Activated CD4-positive, alpha-beta T cell treated with anti-CD3 and anti-CD28 coated beads, Interleukin-2, Interleukin-6, amounts not matched to agents 100 ng/mL and 50 ng/mL, durations not matched to agents 16 hours and 8 hours (primary cell): ENCODE measurements around the gene CNOT2.

ENCODE experiments used
- DNase-seq: peaks from one replicate; pipeline ENCODE4 v3.0.0-alpha.2; 2020

Gene CNOT2, protein sequence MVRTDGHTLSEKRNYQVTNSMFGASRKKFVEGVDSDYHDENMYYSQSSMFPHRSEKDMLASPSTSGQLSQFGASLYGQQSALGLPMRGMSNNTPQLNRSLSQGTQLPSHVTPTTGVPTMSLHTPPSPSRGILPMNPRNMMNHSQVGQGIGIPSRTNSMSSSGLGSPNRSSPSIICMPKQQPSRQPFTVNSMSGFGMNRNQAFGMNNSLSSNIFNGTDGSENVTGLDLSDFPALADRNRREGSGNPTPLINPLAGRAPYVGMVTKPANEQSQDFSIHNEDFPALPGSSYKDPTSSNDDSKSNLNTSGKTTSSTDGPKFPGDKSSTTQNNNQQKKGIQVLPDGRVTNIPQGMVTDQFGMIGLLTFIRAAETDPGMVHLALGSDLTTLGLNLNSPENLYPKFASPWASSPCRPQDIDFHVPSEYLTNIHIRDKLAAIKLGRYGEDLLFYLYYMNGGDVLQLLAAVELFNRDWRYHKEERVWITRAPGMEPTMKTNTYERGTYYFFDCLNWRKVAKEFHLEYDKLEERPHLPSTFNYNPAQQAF

DNA sequence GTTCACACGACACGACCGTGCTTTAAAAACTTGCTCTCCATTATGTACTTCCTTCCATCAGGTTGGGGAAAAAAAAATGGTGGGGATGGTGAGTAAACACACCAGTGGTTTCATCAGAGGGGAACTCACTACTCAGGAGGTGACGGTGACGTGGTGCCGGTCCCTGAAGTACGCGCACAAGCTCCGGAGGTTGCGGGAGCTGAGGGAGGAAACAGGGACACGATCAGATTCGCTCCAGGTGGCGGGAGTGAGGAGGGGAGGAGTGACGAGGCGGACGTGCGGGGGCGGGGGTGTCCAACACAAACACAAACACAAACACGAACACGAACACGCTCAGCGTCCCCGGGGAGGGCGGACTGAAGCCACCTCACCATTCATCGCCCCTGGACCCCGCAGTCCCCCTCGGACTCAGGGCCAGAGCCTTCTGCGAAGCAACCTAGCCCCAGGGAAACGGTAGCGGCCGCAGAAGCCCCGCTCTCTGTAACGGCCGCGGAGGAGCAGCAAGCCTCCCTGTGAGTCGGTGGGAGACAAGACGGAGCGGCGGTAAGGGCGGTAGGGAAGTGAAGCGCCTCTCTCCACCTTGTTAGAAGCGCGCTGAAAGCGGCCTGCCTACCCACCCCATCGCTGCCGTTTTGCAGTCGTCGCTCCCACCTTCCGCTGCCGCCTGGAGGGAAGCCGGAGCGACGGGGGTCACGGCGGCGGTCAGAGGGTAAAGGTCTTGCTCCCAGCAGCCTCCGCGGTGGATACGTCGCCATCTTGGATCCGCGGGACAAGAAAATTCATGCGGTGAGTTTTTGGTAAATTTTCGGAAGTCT is at the start of gene CNOT2:
TSS of gene CNOT2 (plus strand) at position 739 of the 815 bp plus-strand sequence. CDS start 34,794 bp downstream, outside the sequence.
- peak; percentile 89 for DNase-seq

DNA sequence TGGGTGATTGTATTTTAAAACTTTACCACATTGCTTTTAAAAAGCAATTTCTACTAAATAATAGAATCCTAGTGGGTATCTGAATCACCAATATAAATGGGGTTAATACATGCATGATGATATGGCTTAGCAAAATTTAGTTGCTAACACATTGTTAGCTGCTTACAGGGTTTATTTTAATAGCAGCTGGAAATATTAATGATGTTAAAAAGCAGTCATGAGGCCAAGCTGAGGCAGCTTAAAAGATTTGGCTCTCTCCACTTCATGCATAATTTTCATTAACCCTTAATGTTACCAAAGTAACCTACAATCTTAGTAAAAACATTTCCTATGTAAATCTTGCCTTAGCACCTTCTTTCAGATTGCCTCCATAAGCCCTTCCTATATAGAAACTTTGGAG is 49.2 kb upstream of the CNOT2 start:
- DNase-seq: no peak

DNA sequence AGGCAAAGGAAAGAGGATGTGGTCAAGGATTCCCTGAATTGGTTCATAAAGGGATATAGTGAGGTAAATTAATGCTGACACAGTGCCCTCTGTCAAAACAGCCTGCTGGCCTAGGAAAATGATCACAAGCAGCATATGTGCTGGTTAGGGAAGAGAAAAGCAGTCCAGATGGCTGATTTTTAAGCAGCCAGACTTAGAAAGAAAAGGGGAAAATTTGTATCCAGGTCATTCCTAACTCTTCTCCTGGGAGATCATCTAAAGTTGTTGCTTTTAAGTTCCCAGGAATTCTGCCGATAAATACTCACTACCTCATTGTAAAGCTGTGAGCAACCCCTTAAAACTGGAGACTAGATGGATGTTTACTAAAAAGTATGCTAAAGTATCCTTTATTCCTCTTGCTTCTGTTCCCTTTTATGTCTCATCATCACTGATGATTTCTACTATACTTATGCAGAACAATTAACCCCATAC is 46.4 kb upstream of the CNOT2 start:
- no peak for DNase-seq

DNA sequence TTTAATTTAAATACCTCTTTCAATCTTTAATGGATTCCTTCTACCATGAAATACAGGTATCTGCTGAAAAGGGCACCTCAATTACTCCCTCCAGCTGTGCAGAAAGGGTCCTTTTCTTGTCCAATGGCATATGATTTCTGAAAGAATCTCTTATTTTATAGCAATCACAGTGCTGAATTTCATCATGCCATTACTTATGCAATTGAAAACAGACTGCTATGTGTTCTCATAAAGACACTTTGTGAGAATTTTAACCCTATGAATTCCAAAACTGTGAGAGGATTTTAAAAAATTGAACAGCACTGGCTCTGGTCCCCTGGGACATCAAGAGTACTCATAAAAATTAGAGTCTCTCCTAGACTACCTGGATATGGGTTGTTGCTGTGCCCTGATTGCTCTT is 45.9 kb upstream of the CNOT2 start:
- DNase-seq: no peak

DNA sequence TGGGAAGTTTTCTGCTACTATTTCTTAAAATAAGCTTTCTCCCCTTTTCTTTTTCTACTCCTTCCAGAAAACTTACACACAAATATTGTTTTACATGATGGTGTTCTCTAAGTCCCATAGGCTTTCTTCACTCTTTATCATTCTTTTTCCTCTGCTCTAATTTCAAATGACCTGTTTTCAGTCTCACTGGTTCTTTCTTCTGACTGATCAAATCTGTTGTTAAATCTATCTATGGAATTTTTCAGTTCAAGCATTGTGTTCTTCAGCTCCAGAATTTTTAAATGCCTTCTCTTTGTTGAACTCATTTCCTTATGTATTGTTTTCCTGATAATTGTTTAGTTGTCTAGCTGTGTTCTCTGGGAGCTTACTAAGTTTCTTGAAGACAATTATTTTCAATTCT is 29.5 kb upstream of the CNOT2 start:
- no peak for DNase-seq

DNA sequence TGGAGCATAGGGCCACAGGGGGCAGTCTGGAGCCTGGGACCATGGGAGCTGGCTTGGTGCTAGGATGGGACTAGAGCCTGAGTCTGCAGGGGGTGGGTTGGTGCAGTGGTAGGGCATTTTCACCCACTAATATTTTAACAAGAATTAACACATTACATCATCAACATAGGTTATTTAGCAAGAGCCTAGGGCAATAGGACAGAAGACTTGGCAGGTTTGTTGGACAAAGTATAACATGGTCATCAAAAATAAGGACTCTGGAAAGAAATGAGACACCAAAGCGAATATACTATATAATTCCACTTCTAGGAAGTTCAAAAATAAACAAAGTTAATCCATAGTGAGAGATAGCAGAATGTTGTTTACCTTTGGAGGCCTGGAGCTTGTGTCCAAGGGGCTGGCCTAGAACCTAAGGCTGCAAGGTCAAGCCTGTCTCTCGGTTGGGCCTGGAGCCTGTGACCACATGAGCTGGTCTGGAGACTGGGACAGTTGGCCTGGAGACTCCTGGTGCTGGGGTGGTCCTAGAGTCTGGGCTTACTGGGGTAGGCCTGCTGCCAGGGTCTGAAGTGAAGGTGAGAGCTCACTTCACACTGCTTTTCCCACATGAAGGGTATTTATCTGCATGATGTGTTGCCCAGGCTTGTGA is 28.1 kb upstream of the CNOT2 start:
- DNase-seq: no peak

DNA sequence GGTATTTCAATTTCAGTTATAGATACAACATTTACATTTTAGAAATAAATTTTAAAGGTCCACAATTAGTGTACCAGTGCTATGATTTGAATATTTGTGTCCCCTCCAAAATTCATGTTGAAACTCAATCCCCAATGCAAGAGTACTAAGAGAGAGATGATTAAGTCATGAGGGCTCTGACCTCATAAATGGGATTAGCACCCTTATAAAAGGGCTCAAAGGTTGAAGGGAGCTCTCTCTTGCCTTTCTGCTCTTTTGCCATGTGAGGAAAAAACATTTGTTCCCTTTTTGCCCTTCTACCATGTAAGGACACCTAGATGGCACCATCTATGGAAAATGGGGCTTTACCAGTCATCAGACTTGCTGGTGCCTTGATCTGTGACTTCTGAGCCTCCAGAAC is 25.8 kb upstream of the CNOT2 start:
- DNase-seq: no peak

DNA sequence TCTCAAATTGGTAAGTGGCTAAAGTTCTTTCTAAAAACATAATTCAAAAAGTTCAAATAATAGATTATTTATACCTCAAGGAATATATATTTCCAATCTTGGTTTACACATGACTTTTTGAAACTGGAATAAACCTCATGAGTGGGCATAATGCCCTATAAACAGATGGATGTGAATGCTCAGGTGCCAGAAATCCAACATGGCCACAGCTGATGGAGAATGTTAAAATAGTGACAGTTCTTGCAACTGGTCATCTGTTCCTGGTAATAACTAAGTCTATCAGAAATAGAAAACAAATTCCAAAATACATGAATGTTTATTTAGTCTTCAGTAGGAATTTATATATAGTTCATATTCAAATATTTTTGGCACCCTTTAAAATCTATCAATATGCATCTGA is 21.6 kb upstream of the CNOT2 start:
- DNase-seq: no peak

DNA sequence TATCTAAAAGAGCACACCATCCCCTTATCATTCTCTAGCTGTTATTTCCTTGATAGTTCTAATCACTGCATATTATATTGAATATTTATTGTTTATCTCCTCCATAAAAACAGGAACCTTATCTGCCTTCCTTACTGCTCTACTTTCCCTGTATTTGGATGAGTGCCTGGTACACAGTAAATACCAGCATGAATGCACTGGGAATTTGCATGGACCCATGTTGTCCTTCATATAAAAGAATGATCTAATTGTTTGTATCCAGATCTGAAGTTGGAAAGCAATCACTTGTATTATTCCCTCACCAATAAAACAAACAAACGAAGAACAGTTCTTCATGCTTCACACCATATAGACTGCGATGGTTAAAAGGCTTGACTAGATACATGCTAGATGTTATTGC is 15.3 kb upstream of the CNOT2 start:
- DNase-seq: no peak

DNA sequence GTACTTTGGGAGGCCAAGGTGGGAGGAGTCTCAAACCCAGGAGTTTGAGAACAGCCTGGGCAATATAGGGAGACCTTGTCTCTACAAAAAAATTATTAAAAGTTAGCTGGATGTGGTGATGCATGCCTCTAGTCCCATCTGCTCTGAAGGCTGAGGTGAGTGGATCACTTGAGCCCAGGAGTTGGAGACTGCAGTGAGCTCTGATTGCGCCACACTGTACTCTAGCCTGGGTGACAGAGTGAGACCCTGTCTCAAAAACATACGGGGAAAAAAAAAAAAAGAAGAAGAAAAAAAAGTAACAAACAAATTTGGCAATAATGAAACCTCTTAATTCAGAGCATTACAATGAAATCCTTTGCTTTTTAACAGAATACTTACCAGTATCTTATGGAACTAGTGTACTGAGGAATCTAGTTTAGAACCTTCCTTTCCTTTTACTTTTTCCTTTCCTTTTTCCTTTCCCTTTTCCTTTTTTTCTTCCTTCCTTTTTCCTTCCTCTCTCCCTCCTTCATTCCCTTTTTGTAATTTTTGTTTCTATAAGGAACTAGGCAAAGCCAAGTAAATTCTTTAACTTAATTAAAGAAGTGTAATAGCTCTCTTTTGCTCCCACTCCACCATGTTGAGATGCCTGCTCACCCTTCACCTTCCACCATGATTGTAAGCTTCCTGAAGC is 12.2 kb upstream of the CNOT2 start:
- DNase-seq: no peak

DNA sequence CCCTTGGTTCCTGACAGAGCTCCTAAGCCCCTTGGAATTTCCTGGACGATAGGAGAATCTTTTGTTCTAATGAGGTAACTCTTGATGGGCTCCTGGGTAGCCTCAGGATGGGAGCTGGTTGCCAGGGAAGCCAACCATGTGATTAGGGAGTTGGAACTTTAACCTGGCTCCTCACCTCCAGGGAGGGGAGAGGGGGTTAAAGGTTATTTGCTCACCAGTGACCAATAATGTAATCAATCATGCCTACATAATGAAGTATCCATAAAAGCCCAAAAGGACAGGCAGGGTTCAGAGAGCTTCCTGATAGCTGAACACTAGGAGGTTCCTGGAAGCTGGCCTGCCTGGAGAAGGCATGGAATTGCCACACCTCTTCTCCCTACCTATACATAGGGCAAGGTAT is 6.2 kb upstream of the CNOT2 start:
- DNase-seq: no peak

DNA sequence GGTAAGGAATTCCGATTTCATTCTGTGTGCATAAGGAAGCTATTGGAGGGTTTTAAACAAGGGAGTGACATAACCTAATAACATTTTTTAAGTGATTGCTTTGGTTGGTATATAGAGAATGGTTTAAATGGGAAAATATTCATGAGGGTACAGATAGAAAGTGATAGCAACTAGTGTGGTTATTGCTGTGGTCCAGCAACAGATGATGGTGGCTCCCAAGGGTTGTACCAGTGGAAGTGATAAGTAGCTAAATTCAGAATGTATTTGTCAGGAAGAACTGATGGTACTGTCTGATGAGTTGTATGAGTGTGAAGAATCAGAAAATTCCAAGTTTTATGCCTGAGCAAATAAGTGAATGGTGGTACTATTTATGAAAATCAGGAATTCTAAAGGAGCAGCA is 2.6 kb upstream of the CNOT2 start:
- peak; percentile 9 for DNase-seq

DNA sequence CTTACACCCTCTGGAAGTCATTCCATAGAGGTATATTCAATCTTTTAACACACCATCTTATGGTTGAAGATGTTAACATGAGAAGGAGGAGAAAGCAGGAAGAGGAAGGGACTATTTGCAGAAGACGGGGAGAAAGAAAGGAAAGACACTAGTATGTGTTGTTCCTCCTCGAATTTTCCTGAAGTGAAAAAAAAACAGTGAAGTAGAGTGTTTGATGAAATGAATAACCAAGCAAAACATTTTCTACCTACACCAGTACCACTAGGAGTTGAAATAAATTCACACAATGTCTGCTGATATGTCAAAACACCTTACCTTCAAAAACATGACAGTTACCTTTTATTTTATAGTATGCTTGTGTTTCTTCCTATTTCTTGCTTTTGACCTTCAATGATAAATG is 1.4 kb upstream of the CNOT2 start:
- no peak for DNase-seq

DNA sequence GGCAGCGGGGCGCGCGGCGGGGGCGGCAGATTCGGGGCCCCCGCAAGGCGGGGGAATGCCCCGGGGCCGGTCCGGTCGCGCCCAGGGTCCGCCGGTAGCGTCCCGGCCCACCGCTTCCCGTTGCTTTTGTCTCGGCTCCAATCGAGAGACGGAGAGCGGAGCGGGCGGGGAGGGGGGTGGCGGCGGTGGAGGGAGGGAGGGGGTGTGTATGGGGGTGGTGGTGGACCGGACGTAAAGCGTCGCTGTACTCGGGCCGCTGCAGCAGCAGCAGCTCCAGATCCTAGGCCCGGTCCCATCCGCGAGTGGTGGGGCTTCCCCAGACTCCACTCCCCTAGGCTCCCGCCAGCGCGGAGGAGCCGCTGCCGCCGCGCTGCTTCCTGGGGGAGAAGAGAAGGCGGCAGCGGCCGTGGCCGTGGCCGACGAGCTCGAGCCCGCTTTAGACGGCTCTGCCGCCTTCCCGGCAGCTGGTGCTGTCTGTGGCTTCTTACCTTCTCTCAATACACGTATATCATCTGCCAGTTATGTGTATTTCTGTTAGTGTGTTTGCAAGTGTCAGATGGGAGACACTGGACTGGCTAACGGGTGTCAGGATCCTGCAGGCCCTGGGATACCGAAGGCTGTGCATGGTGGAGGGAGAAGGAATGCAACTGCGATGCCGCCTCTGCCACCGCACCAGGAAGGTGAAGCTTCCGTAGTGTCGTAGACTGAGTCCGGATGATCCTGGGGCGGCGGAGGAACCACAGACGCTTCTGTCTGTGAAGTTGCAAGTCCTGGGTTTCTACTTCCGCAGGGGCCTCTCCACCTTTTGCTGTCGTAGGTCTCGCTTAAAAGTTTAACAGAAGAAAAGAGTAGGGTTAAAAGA is 508 bp downstream of the CNOT2 start:
- DNase-seq: peak; percentile 66

DNA sequence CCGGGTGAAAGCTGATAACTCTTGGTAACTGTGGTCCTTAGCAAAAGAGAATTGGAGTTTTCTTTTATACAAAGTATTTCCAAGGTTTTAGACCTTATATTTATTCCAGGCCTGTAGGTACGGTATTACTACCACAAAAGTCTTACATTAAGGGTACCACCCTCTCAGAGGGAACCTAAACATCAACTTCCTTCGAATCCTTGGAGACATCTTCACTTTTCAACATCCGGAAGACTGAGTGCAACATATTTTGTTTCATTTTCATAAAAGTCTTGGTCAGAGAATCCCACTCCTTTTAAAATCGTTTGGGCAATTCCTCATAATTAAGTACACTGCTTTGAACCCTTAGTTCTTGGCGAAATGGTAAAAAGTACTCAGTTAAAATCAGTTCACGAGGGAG is 1.2 kb downstream of the CNOT2 start:
- DNase-seq: no peak

DNA sequence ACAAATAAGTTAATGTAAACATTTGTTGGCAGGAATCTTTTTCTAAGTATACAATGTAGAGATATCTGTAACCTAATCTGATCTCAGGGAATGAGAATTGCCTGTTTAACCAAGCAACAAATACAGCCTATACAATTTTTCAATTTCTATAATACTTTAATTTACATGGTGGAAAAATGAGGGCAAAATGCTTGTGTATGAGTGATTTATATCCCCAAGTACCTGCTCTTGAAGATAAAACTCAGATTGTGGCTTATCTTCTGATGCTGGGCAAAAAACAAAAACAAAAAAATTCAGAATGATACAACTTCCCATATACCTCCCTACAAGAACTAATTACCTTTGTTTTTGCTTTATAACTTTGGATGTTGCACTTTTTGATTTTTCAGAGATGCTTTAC is 2.2 kb downstream of the CNOT2 start:
- no peak for DNase-seq

DNA sequence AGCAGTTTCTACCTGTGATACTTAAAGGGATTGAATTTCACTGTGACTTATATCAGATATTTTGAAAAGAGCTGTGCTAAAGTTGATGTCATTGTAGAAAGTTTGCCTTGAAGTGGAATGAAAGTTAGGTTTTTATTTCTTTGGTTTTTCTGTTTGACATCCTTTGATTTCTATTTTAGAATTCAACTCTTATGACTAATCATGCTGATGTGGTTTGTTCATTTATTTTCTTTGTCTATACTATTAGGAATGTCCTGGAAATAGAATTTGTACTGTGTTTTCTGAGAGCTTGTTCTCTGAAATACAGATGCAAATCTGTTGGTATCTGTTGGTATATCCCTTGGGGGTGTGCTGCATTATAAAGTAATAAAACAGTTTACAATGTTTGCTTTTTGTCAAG is 3.3 kb downstream of the CNOT2 start:
- DNase-seq: no peak

DNA sequence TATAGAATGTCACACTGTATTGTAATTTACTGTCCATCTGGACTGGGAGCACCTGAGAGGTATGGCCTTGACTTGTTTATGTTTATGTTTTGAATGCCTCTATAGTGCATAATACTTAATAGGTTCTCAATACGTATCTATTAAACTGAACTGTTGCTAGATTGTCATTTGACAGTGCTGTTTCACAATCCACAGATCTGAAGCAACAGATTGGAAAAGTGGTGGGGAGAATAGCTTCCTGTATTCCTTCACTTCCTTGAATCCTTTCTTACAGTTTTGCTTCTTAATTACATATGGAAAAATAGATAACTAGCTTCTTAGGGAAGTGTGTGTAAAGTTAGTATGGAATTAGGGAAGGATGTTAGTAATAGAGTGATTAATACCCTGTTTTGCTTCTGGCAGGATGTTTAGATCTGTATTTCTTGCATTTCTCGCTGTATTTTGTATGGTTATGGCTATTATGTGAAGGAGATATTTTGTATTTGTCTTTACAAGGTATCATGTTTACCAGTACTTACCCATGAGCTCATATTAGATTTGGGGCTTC is 4.5 kb downstream of the CNOT2 start:
- no peak for DNase-seq

DNA sequence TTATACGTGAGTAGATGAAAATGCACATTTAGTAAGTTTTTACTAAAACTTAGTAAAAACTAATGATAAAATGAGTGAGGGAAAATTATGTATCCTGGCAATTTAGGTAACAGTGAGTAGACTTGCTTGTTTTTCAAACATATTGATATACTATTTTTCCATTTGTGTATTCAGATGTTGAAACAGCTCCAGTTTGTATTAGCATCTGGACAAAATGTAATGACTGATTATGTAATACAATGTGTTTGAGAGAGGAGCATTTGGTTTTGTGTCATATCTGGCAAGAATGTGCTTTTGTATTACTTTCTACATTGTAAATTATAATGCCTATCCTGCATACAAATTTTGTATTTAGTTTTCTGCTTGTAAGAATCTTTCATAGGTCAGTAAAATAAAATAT is 5.6 kb downstream of the CNOT2 start:
- no peak for DNase-seq

DNA sequence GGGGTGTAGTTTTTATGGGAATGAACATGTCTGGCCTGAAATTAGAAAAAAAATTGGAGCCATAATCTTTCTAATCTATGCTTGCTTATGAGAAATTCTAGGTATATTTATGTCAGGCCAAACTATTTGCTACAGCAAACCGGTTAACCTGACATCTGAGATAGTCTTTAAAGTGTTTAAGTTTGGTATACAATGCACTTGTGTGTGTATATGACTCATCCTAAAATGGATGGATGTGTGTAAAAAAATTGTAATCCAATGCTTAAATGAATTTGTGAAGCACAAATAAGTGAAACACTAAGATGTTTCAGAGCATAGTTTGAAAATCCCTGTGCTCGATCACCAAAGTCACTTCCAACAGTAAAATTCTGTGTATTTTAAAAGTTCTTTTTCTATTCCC is 6.7 kb downstream of the CNOT2 start:
- no peak for DNase-seq

DNA sequence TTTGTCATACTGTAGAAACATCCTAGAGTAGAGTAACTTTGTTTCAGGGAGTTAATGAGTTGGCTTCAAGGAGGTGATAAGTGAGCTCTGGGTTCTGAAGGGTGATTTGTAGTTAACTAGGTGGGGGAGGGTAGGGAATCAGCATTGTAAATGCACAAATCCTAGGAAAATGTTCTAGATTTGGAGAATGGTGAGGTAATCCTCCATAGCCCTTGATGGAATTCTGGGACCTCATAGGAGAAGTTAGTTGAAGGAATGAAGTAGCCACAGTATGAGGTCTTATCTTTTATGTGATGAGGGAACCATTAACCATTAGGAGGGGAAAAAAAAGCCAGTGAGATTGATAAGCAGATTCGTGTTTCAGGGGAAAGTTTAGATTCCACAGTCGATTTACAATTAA is 8.0 kb downstream of the CNOT2 start:
- no peak for DNase-seq

DNA sequence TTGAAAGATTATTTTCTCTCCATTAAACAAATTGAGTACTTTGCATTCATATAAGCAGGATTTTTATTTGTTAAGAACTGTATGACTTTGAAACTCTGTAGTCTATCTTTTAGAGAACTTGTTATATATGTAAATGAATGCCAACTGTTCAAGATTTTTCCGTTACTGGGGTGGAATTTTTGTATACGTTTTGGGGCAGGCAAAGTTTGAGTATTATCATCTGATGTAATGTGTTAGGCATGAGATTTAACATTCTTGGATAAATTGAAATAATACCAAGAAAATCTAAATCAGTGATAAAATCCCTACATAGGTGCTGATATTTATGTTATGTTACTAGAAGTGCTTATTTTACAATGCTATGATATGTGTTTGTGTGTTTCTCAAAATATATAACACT is 8.4 kb downstream of the CNOT2 start:
- no peak for DNase-seq
